Fibroblast of villous mesenchyme (primary cell): ENCODE data around the gene CYLD. TPM values are rescaled to one million over a fixed set of nuclear protein-coding genes. Genes with fewer than 3 reads are reported as not detected.

Experiments
- DNase-seq: peaks from one replicate; pipeline ENCODE4 v3.0.0-alpha.2; 2010; ENCODE audit warnings: low read depth
- H3K4me3 ChIP-seq: 2 replicates; pipeline ENCODE4 v1.5.1; 2011; ENCODE audit warnings: low read depth, mild to moderate bottlenecking, low read length
- CTCF ChIP-seq: IDR thresholded peaks from 2 replicates; pipeline ENCODE4 v1.5.1; 2012; ENCODE audit warnings: low read depth, mild to moderate bottlenecking, low read length; ENCODE audit not compliant: insufficient read depth
- total RNA-seq: library from RNA; depleted of rRNA; stranded (reverse); fragments of >200 nt; gene quantifications from 2 replicates; pipeline ENCODE4 v1.2.3, GENCODE V29; 2012

CYLD gene
- total RNA-seq, 1 donor, result 67.8 TPM

DNA sequence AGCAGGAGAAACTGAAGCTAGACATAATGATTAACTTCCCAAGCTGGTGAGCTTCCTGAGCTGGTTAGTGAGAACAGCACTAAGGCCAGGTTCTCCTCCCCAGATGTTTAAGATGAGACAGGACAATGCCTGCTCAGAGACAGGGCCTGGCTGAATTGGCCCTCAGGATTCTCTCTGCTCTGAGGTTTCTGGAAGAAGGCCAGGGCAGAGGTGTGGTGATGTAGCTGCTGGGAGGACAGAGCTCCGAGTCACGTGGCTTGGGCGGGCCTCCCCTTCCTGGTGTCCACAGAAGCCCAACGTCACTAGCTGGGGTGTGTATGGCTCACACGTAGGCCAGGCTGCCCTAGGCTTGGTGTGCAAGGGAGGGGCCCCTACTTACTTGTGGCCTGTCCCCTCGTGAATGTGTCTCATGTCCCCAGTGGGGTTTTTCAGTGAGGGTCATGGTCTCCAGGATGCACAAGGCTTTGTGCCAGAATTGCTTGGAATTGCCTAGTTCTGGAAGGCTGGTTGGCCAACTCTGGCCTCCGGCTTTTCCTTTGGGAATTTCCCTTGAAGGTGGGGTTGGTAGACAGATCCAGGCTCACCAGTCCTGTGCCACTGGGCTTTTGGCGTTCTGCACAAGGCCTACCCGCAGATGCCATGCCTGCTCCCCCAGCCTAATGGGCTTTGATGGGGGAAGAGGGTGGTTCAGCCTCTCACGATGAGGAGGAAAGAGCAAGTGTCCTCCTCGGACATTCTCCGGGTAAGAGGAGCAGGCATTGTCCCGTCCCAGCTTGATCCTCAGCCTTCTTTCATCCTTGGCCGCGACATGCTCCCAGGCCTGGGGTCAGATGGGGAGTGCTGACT lies 45.1 kb upstream of the CYLD start:
- TF ChIP-seq CTCF, result no peak
- H3K4me3 ChIP-seq, result no peak overlapping the region
- peak; percentile 72 for DNase-seq

GRCh38 chr16:50697421-50697715 lies 44.5 kb upstream of the CYLD start:
- TF ChIP-seq CTCF, result no peak
- no peak for DNase-seq
- no peak overlapping the region for H3K4me3 ChIP-seq

DNA sequence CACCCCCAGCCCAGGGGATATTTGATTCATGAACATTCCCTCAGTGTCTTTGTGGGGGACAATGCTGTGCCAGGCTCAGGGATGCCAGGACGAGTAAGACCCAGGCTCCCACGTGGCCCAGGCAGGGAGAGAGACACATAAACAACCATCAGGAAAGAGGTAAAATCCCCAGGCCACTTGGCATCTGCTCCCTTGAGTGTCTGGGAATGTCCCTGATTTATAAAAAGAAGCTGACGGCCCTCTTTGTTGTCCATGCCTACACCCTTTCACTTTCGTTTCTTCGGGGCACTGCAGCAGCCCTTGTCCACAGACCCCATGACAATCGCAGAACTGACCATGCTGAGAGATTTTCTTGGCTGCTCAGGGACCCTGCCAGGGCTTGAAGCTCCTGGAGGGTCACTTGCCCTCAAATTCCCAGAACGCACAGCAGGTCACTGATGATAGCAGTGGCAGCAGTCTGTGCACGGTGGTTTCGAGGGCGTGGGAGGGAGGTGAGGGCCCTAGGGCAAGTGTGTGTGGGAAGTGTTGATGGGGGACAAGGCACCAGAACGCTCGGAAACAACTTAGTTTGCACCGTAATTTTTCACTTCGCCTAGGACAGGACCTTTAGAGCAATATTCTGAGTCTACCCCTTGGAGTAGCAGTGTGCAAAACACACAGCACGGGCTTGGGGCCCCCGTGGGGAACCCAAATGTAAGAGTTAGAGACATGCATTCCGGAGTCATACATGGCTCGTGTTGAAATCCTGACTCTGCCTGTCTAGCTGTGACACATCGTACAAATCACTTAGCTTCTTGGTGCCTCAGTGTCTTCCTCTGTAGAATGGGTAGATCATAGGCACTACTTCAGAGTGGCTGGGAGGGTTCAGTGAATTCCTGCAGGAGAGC lies 43.8 kb upstream of the CYLD start:
- TF ChIP-seq CTCF, result no peak
- peak; percentile 76 for DNase-seq
- peak overlapping the region; percentile 52 for H3K4me3 ChIP-seq

GRCh38 chr16:50699326-50700159 lies 42.3 kb upstream of the CYLD start:
- H3K4me3 ChIP-seq, result no peak overlapping the region
- DNase-seq, result peak; percentile 34
- no peak for TF ChIP-seq CTCF

DNA sequence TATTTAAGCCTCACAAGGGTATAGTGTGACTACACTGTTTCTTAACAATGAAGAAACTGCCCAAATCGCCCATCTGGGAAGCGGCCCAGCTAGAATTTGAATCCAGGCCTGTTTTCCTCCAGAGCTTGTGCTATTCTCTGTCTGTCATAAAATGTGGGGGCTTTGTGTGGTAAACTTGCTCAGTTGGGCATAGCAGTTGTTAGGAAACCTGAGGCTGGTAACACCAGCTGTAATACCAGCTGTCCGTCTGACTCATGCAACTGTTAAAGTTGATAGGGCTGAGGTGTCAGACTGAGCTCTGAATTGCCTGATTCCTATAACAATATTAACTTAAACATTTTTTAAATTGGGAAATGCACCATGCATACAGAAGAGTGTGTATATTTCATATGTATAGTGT lies 39.2 kb upstream of the CYLD start:
- TF ChIP-seq CTCF, result no peak
- no peak for DNase-seq

GRCh38 chr16:50704245-50704644 lies 37.6 kb upstream of the CYLD start:
- no peak for DNase-seq
- H3K4me3 ChIP-seq, result no peak overlapping the region
- no peak for TF ChIP-seq CTCF

More for the DNA sequence above, 39.2 kb upstream of the CYLD start:
- H3K4me3 ChIP-seq, result no peak overlapping the region
